ENCODE data around the gene GNAZ.

DNA sequence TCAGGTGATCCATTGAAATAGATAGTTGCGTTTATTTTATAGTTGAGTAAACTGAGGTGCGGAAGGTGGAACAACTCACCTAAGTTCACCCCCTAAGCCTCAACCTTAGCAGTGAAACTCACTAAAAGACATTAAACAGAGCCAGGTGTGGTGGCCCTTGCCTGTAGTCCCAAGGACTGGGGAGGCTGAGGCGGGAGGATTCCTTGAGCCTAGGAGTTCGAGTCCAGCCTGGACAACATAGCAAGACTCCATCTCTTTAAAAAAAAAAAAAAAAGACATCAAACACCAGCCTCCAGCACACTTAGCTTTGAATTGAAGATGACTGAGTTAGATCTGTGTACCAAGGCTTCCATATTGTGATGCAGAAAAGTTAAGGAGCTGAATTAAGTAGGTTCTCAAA, 74.1 kb downstream of the GNAZ start:
- TF ChIP-seq POLR2AphosphoS5 (IDR thresholded peaks at IDR 0.05) (no peak), EZH2 (IDR thresholded peaks at IDR 0.05; ENCODE audit: borderline replicate concordance, insufficient read depth, low read length, poor library complexity, severe bottlenecking) (no peak)
